NCI-H82 treated with DMSO at 0.1 percent for 48 hours (cell line): ENCODE measurements around the gene S100A8.

ENCODE experiments used
- DNase-seq: peaks from one replicate; lab custom pipeline; 2025; ENCODE audit not compliant: unreplicated experiment; lab: John Stamatoyannopoulos, UW

The S100A8 gene

DNA sequence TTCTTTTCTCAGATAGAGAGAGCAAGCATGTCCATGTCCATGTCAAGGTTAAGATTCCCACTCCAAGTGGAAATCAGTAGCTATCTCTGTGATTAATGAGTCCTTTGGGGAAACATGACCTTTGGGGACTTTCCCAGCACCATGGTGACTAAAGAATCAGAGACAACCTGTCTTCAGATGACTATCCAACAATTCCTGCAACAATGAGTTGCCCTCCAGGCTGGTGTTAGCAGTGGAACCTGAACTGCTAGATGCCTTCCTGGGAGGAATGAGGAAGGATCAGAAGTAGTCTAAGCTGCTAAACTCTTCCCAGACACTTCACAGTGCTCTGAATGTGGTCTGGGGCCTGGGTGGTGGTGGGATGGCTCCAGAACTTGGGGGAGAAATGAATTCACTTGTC lies 26.7 kb downstream of the S100A8 start:
- DNase-seq: no peak

DNA sequence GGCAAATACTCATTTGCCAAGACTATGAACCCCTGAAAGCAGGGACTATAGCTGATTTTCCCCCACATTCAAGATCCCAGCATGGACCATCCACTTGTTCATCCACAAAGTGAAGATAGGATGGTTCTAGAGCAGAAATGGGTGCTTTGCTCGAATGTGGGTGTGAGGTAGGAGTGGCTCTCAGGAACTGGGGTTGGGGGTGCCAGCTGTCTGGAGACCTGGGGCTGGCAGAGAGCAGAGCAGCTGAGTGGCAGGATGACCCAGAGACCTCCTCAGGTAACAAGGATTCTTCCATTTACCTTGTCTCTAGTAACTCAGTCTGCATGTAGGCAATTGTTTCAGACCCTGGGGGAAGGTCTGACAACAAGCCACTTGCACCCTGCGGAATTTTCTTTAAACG lies 27.2 kb downstream of the S100A8 start:
- no peak for DNase-seq

- DNase-seq: no peak
Measured at GRCh38 chr1:153362187-153362775, 28.6 kb downstream of the S100A8 start.

- no peak for DNase-seq
Measured at GRCh38 chr1:153361480-153362109, 29.3 kb downstream of the S100A8 start.

GRCh38 chr1:153360592-153361479 lies 30.0 kb downstream of the S100A8 start:
- no peak for DNase-seq

- no peak for DNase-seq
Measured at GRCh38 chr1:153360190-153360589, 30.7 kb downstream of the S100A8 start.

- no peak for DNase-seq
Measured at GRCh38 chr1:153359241-153359640, 31.6 kb downstream of the S100A8 start.

GRCh38 chr1:153358691-153358975 lies 32.2 kb downstream of the S100A8 start:
- DNase-seq: no peak

DNA sequence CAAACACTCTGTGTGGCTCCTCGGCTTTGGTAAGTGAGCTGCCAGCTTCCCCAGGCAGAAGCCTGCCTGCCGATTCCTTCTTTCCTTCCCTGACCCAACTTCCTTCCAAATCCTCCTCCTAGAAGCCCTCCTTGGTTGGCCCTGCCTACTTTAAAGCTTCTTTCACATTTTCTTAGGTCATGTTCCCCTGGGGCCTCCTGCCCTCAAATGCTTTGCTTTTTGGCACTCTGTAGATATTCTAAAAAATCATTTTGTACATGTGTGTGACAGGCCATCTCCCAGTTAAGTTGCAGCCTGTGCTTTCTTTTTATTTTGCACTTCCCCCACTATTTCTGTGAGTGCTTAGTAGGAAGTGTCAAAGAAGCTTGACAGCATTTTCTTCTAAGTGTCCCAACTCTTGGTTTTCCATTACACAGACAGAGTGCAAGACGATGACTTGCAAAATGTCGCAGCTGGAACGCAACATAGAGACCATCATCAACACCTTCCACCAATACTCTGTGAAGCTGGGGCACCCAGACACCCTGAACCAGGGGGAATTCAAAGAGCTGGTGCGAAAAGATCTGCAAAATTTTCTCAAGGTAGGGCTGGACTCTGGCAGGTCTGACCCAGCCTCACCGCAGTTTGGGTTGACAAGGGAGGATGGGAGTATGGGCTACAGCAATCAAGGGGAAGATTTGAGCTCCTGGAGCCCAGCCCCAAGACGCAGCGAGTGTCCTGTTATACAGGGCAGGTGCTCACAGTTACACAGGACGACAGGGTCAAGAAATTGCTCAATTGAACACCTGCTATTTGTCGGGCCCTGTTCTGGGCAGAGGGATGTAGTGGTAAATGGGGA lies 32.8 kb downstream of the S100A8 start, which contains the start of gene S100A9:
Gene S100A9 (plus strand): TSS at position 2 of the 838 bp plus-strand sequence. CDS start 430 bp downstream, at position 432.
- no peak for DNase-seq

DNA sequence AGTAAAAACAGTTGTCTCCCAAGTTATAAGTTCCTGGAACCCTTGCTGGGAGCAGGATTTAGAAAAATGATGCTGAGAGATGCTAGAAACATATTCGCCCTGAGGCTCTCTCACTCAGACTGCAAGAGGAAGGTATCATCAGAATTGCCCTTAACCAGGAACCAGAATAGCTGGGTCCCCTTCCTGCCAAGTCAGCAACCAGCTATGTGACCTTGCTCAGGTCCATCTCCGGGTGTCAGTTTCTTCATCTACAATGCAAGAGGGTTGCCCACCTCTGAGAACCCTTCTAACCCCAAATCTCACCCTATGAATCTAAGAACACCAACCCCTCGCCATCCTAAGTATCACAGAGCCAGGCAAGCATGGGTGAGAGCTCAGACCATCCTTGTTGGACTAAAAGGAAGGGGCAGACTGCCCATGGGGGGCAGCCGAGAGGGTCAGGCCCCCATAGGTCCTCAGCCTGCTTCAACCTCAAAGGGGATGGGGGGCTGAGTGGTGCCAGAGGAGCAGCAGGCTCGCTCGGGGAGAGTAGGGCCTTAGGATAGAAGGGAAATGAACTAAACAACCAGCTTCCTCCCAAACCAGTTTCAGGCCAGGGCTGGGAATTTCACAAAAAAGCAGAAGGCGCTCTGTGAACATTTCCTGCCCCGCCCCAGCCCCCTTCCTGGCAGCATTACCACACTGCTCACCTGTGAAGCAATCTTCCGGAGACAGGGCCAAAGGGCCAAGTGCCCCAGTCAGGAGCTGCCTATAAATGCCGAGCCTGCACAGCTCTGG lies 33.6 kb downstream of the S100A8 start:
- DNase-seq: no peak

- DNase-seq: no peak
Measured at GRCh38 chr1:153356392-153357075, 34.3 kb downstream of the S100A8 start.

DNA sequence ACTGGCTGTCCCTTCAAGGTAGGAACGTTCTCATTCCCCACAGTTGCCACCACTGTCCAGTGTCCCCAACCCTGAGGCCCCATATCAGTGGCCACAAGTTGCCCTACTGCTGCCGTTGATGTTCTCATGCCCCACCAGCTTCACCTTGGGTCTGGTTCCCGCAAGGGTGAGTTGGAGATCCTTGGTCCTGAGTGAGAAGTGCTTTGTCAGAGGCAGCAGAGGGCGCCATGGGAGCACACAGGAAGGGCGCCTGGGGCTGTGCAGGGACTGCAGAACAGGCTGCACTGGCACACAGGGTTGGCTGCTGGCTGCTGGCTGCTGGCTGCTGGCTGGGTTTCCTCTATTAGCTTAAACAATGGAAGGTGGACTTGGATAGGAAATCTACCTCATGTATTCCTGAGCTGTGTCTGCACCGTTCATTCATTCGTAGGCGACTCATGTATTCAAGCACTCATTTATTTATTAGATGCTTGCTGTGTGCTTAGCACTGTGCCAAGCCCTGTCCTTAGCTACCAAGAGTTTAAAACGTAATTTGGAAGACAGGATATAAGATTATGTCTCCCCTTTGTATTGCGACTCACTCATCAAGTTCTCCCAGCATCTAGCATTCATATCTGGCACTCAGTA lies 35.3 kb downstream of the S100A8 start:
- DNase-seq: peak; percentile 39

- DNase-seq: no peak
Measured at GRCh38 chr1:153354515-153355193, 36.2 kb downstream of the S100A8 start.

DNA sequence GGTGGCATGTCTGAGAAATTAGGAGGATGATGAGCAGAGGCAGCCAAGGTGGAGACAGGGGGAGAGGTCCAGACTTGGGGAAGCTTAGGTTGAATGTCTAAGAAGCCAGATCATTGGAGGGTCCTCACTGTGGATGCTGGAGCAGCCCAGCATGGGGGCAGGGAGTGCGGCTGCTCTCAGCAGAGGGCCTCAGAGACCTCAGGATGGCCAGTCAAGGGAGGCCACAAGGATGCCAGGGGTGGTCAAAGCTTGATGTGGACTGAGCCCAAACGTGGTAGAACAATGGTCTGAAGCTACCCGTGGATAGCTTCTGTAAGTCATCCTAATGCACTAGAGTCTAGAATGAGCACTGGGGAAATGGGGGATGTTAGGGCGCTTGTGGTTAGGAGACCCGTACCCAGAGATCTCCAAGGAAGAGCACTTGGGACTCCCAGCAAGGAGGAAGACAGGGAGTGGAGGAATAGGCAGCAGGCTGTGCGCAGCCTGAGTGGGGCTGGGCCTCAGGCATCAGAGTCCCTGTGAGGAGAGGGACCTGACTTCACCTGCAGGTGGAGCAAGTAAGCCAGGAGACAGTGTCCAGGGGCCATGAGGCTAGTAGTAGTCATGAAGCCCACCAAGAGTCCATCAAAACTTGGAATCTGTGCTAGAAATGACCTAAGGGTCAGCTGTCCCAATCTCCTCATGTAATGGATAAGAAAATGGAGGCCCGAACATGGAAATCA lies 37.5 kb downstream of the S100A8 start:
- no peak for DNase-seq

- peak; percentile 69 for DNase-seq
Measured at GRCh38 chr1:153352523-153352922, 38.4 kb downstream of the S100A8 start.

DNA sequence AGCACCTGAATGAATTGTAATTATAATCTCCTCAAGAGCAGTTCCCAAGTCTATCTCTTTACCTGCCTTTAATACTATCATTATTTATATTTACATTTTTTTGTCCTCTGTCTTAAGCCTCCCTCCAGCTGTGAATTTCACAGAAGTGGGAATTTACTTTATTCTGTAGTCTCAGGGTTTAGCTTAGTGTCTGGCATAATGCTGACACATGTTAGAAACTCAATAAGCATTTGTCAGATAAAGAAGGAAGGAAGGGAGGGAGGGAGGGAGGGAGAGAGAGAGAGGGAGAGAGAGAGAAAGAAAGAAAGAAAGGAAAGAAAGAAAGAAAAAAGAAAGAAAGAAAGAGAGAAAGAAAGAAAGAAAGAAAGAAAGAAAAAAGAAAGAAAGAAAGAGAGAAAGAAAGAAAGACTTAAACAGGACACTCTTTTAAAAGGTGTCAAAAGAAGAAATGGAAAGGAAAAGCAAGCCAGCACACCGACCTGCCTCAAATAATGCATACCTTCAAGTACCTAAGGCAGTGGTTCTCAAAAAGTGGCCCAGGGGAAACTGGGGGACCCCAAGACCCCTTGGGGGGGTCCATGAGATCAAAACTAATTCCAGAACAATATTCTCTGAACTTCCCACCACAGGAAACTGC lies 40.4 kb downstream of the S100A8 start:
- no peak for DNase-seq

GRCh38 chr1:153349363-153350320 lies 41.2 kb downstream of the S100A8 start:
- DNase-seq: no peak
